Measurements from ENCODE around the gene ZBTB20. TPM values are rescaled to one million over a fixed set of nuclear protein-coding genes. Genes with fewer than 3 reads are reported as not detected.

ZBTB20 gene
- total RNA-seq, 6 experiments from 2014 or later = 8.0 to 14.1 (median 10.4) TPM

DNA sequence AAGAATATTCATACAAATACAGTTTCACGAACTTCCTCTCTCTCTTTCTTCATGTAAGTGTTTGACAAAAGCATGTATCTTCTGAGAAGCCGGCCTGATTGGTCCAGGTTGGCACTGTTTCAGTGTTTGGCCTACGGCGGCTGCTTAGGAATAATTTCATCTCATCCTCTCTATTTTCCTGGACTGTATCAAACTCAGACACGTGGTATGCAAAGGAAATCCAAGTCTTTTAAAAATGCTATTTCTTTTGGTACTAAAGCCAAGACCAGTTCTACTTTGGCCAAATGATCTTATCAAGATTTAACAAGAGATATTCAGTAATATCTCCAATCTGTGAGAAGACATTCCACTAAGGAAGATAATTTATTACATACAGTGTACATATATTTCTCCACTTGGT, 700.5 kb downstream of the ZBTB20 start:
- H3K36me3 Mint-ChIP-seq (ENCODE audit: low read depth) = no peaks in the 10 kb centered on the region
- H3K27ac Mint-ChIP-seq = peak overlapping the region; percentile 47; the same call in 1 of the 2 replicates
- H3K4me1 Mint-ChIP-seq (ENCODE audit: low read depth) = peaks cover 93% of the 10 kb centered on the region
- peaks cover 1% of the 10 kb centered on the region; the same call in 1 of the 2 replicates for H3K27me3 Mint-ChIP-seq (ENCODE audit: insufficient read depth)
- H3K9me3 Mint-ChIP-seq = no peaks in the 10 kb centered on the region
- no peak for TF ChIP-seq CTCF (IDR thresholded peaks at IDR 0.05)
- no peak for DNase-seq
- no peak overlapping the region; the same call in 1 of the 2 replicates for H3K4me3 Mint-ChIP-seq

DNA sequence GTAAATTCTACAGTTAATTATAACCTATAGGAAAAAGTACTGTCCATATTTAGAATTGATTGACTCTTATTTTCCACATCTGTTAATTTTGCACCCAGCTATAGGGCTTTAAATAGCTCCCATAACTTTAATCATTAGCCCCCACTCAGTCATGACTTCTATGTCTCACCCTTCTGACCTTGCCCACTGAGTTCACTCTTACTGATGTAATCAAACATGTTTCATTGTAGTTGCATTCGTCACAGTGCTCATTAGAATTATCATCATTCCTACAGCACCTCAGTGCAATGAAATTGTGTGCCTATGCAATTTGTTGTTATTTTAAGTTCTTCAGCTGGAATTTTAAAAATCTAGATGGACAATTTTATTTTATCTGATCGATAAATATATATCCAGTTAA, 701.9 kb downstream of the ZBTB20 start:
- Mint-ChIP-seq H3K4me3 (no peak overlapping the region), H3K27ac (no peak overlapping the region), H3K27me3 (ENCODE audit: insufficient read depth) (peaks cover 1% of the 10 kb centered on the region; the same call in 1 of the 2 replicates), H3K4me1 (ENCODE audit: low read depth) (peaks cover 86% of the 10 kb centered on the region), H3K36me3 (ENCODE audit: low read depth) (no peaks in the 10 kb centered on the region), H3K9me3 (no peaks in the 10 kb centered on the region)
- no peak for TF ChIP-seq CTCF (IDR thresholded peaks at IDR 0.05)
- no peak for DNase-seq

DNA sequence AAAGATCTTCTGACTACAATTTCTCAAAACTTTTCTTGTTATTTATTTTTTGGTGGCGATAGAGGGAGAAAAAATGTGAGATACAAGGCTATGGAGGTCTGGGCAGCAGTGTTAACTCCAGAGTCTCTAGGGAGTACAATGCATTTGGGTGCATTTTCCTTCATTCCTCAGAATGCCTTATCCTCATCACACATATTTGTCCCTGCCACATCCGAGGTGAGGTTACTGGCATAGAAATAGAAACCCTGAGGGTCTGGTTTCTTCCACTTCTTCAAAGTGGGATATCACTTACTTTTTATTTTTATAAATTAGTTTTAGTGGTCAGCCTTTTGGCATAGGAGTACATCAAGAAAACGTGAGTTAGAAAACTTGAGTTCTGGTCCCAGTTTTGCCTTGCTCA, 702.9 kb downstream of the ZBTB20 start:
- no peak for TF ChIP-seq CTCF (IDR thresholded peaks at IDR 0.05)
- peaks cover 85% of the 10 kb centered on the region for H3K4me1 Mint-ChIP-seq (ENCODE audit: low read depth)
- H3K9me3 Mint-ChIP-seq = no peaks in the 10 kb centered on the region
- no peaks in the 10 kb centered on the region for H3K36me3 Mint-ChIP-seq (ENCODE audit: low read depth)
- H3K4me3 Mint-ChIP-seq = no peak overlapping the region
- DNase-seq = no peak
- H3K27me3 Mint-ChIP-seq (ENCODE audit: insufficient read depth) = peaks cover 1% of the 10 kb centered on the region; the same call in 1 of the 2 replicates
- no peak overlapping the region for H3K27ac Mint-ChIP-seq

DNA sequence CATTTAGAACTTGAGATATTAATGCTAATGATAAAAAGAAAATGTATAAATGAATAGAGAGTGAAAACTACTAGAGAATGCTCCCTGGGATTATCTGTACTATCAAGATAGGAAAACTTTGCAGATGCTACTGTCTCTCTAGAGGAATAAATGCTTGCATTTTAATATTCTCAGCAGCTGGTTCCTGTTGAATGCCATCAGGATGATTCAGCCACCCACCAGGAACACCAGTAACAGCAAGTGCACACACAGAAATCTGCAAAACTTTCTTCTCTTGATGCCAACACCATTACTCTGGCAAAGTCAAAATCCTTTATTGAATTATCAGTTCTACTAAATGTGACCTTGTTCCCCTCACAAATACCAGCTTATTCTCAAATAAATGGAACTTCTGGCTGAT, 704.8 kb downstream of the ZBTB20 start:
- peak; percentile 51 for DNase-seq
- Mint-ChIP-seq H3K27me3 (ENCODE audit: insufficient read depth) (no peaks in the 10 kb centered on the region), H3K36me3 (ENCODE audit: low read depth) (no peaks in the 10 kb centered on the region), H3K9me3 (no peaks in the 10 kb centered on the region), H3K27ac (no peak overlapping the region), H3K4me1 (ENCODE audit: low read depth) (peaks cover 80% of the 10 kb centered on the region), H3K4me3 (0 out of 2 replicates have a peak overlapping the region, but pooled peaks have one; percentile 2)
- TF ChIP-seq CTCF (IDR thresholded peaks at IDR 0.05) = no peak

GRCh38 chr3:114441386-114441785, 705.7 kb downstream of the ZBTB20 start:
- Mint-ChIP-seq H3K27ac (no peak overlapping the region), H3K27me3 (ENCODE audit: insufficient read depth) (no peaks in the 10 kb centered on the region), H3K9me3 (no peaks in the 10 kb centered on the region), H3K4me1 (ENCODE audit: low read depth) (peaks cover 71% of the 10 kb centered on the region), H3K36me3 (ENCODE audit: low read depth) (no peaks in the 10 kb centered on the region), H3K4me3 (no peak overlapping the region)
- no peak for TF ChIP-seq CTCF (IDR thresholded peaks at IDR 0.05)
- no peak for DNase-seq

- no peak overlapping the region for H3K27ac Mint-ChIP-seq
- H3K9me3 Mint-ChIP-seq = no peaks in the 10 kb centered on the region
- peaks cover 71% of the 10 kb centered on the region for H3K4me1 Mint-ChIP-seq (ENCODE audit: low read depth)
- TF ChIP-seq CTCF (IDR thresholded peaks at IDR 0.05) = no peak
- no peaks in the 10 kb centered on the region for H3K36me3 Mint-ChIP-seq (ENCODE audit: low read depth)
- no peak for DNase-seq
- no peak overlapping the region for H3K4me3 Mint-ChIP-seq
- no peaks in the 10 kb centered on the region for H3K27me3 Mint-ChIP-seq (ENCODE audit: insufficient read depth)
Measured at GRCh38 chr3:114440700-114441099, 706.4 kb downstream of the ZBTB20 start.

All from HFFc6 (cell line).